NOMO-1 treated with dmso at 0.1 percent for 144 hours (cell line): ENCODE data around the gene WBP1L.
"Not testable (repeated sequence)": the region's sequence is repeated elsewhere in the genome, so short reads cannot be mapped to it uniquely, and the experiment has no call there.

Experiments
- DNase-seq: peaks from one replicate; lab custom pipeline; 2025; ENCODE audit not compliant: unreplicated experiment; lab: John Stamatoyannopoulos, UW

WBP1L gene

GRCh38 chr10:102804382-102805055, 60.8 kb downstream of the WBP1L start:
- DNase-seq, result no peak

GRCh38 chr10:102808380-102808779, 64.6 kb downstream of the WBP1L start:
- DNase-seq, result no peak

- no peak for DNase-seq
Observed at GRCh38 chr10:102811346-102811745, 67.6 kb downstream of the WBP1L start.

GRCh38 chr10:102812231-102812876, 68.6 kb downstream of the WBP1L start:
- DNase-seq, result peak; percentile 75

GRCh38 chr10:102813017-102813541, 69.3 kb downstream of the WBP1L start:
- no peak for DNase-seq

GRCh38 chr10:102813734-102814452, 70.1 kb downstream of the WBP1L start:
- peak; percentile 30 for DNase-seq

GRCh38 chr10:102814453-102814871, 70.7 kb downstream of the WBP1L start:
- DNase-seq, result no peak

- DNase-seq, result no peak
Observed at GRCh38 chr10:102814873-102815661, 71.3 kb downstream of the WBP1L start.

- DNase-seq, result peak; percentile 42
Observed at GRCh38 chr10:102815790-102816549, 72.2 kb downstream of the WBP1L start.

- no peak for DNase-seq
Observed at GRCh38 chr10:102817175-102817574, 73.4 kb downstream of the WBP1L start.

- DNase-seq, result peak; percentile 35
Observed at GRCh38 chr10:102819054-102819453, 75.3 kb downstream of the WBP1L start.

- DNase-seq, result not testable (repeated sequence)
Observed at GRCh38 chr10:102820008-102820407, 76.3 kb downstream of the WBP1L start.

- no peak for DNase-seq
Observed at GRCh38 chr10:102822222-102822621, 78.5 kb downstream of the WBP1L start.

GRCh38 chr10:102824664-102825063, 80.9 kb downstream of the WBP1L start:
- no peak for DNase-seq

GRCh38 chr10:102826148-102826796, 82.5 kb downstream of the WBP1L start:
- no peak for DNase-seq

GRCh38 chr10:102827597-102827975, 83.8 kb downstream of the WBP1L start:
- DNase-seq, result no peak

GRCh38 chr10:102831322-102832071, 87.7 kb downstream of the WBP1L start:
- no peak for DNase-seq

GRCh38 chr10:102832248-102832647, 88.5 kb downstream of the WBP1L start:
- DNase-seq, result no peak

- no peak for DNase-seq
Observed at GRCh38 chr10:102832987-102833386, 89.2 kb downstream of the WBP1L start.
